Stimulated activated memory B cell treated with anti-CD40 and anti-IgM and Interleukin-4, amounts not matched to agents 10 μg/mL and 1 μg/mL and 100 μg/mL, for 72 hours (primary cell): Measurements from ENCODE around the gene QRSL1.
"Not testable (repeated sequence)": the region's sequence is repeated elsewhere in the genome, so short reads cannot be mapped to it uniquely, and the experiment has no call there.

ENCODE experiments used
- ATAC-seq: fragments of 150-1000 bp; cut with Tn5 transposase; 2 replicates; pipeline ENCODE4 v1.10.0; 2021
- H3K27ac Mint-ChIP-seq: one replicate; pipeline ENCODE4 v1.8.0; 2022; ENCODE audit warnings: mild to moderate bottlenecking, mixed read lengths
- H3K27me3 Mint-ChIP-seq: one replicate; pipeline ENCODE4 v1.8.0; 2022; ENCODE audit warnings: mixed read lengths
- H3K36me3 Mint-ChIP-seq: one replicate; pipeline ENCODE4 v1.8.0; 2022; ENCODE audit warnings: mixed read lengths
- H3K4me1 Mint-ChIP-seq: one replicate; pipeline ENCODE4 v1.8.0; 2022; ENCODE audit warnings: mixed read lengths
- H3K4me3 Mint-ChIP-seq: one replicate; pipeline ENCODE4 v1.8.0; 2022; ENCODE audit warnings: mild to moderate bottlenecking, moderate library complexity, mixed read lengths
- H3K9me3 Mint-ChIP-seq: one replicate; pipeline ENCODE4 v1.8.0; 2022; ENCODE audit warnings: mixed read lengths

QRSL1 gene

GRCh38 chr6:106617302-106617701 is 12.1 kb upstream of the QRSL1 start:
- Mint-ChIP-seq H3K27ac (peak overlapping the region; percentile 46), H3K36me3 (peaks cover 25% of the 10 kb centered on the region), H3K9me3 (peaks cover 3% of the 10 kb centered on the region), H3K27me3 (no peaks in the 10 kb centered on the region), H3K4me1 (peaks cover 32% of the 10 kb centered on the region), H3K4me3 (no peak overlapping the region)
- ATAC-seq, result no peak

GRCh38 chr6:106617857-106618256 is 11.5 kb upstream of the QRSL1 start:
- Mint-ChIP-seq H3K36me3 (peaks cover 25% of the 10 kb centered on the region), H3K4me1 (peaks cover 27% of the 10 kb centered on the region), H3K27me3 (no peaks in the 10 kb centered on the region), H3K27ac (peak overlapping the region; percentile 53), H3K9me3 (no peaks in the 10 kb centered on the region), H3K4me3 (no peak overlapping the region)
- ATAC-seq, result no peak

DNA sequence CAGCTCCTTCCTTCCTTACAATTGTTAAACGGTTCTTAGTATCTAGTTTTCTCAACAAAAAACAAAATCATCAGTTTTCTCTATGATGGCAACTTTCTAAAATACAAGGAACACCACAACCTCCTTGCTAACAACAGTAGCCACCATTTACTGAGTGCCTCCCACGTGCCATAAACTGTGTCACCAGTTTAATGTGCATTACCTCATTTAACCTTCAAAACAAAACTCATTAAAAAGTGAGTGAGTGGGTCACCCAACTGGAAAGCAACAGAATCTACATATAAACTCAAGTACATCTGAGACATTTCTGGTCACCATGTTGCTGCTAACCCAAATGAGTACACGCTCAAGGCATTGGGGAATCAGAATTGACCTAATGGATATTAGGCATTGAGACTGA is 11.1 kb upstream of the QRSL1 start:
- Mint-ChIP-seq H3K9me3 (peaks cover 3% of the 10 kb centered on the region), H3K27ac (peak overlapping the region; percentile 53), H3K27me3 (no peaks in the 10 kb centered on the region), H3K36me3 (peaks cover 28% of the 10 kb centered on the region), H3K4me3 (no peak overlapping the region), H3K4me1 (peaks cover 22% of the 10 kb centered on the region)
- no peak for ATAC-seq

DNA sequence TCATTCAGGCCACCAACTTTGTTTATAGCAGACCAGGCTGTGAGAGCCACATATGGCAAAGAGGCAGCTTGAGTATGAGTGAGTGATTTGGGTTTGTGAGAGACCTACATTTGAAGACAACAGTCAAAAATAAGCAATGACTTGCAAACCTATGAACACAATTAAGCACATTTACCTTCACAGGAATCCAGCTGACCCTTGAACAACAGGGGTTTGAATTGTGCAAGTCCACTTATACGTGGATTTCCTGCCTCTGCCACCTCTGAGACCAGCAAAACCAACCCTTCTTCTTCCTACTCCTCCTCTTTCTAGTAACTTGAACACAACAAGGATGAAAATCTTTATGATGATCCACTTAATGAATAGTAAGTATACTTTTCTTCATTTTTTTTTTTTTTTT is 10.2 kb upstream of the QRSL1 start:
- ATAC-seq, result no peak
- Mint-ChIP-seq H3K27me3 (no peaks in the 10 kb centered on the region), H3K4me1 (peaks cover 13% of the 10 kb centered on the region), H3K27ac (peak overlapping the region; percentile 53), H3K4me3 (no peak overlapping the region), H3K36me3 (peaks cover 28% of the 10 kb centered on the region), H3K9me3 (peaks cover 3% of the 10 kb centered on the region)

- ATAC-seq, result no peak
- Mint-ChIP-seq H3K4me3 (no peak overlapping the region), H3K36me3 (peaks cover 28% of the 10 kb centered on the region), H3K9me3 (peaks cover 3% of the 10 kb centered on the region), H3K27ac (peak overlapping the region; percentile 23), H3K27me3 (no peaks in the 10 kb centered on the region), H3K4me1 (peaks cover 11% of the 10 kb centered on the region)
Observed at GRCh38 chr6:106620931-106621672, 8.3 kb upstream of the QRSL1 start.

DNA sequence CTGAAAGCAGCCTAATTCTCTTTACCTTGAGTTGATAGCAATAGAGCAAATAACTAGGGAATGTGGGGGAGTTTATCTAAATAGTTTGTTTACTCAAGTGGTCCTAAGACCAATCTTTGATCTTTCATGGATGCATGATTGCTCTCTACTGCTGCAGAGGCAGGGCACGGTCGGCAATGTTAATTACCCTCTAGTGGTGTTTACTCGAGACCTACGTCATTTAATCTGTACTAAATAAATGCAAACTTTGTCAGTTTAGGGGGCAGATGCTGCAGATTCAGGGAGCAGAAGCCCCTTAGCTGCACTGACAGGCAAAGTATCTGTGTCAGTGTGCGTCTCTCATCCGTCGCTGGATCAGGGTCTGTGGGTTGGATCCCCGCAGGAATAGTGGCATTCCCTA is 7.0 kb upstream of the QRSL1 start:
- H3K27me3 Mint-ChIP-seq, result no peaks in the 10 kb centered on the region
- H3K36me3 Mint-ChIP-seq, result peaks cover 28% of the 10 kb centered on the region
- H3K4me1 Mint-ChIP-seq, result peaks cover 21% of the 10 kb centered on the region
- H3K4me3 Mint-ChIP-seq, result no peak overlapping the region
- peaks cover 3% of the 10 kb centered on the region for H3K9me3 Mint-ChIP-seq
- ATAC-seq, result no peak
- no peak overlapping the region for H3K27ac Mint-ChIP-seq

DNA sequence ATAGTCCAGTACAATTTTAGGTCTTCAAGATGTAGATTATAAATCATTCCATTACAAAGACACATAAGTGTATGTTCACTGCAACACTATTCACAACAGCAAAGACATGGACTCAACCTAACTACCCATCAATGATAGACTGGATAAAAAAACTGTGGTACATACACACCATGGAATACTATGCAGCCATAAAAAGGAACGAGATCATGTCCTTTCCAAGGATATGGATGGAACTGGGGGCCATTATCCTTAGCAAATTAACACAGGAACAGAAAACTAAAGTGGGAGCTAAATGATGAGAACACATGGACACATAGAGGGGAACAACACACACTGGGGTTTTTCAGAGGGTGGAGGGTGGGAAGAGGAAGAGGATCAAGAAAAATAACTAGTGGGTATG is 6.3 kb upstream of the QRSL1 start:
- Mint-ChIP-seq H3K27ac (no peak overlapping the region), H3K27me3 (no peaks in the 10 kb centered on the region), H3K4me3 (no peak overlapping the region), H3K4me1 (peaks cover 21% of the 10 kb centered on the region), H3K9me3 (peaks cover 3% of the 10 kb centered on the region), H3K36me3 (peaks cover 27% of the 10 kb centered on the region)
- ATAC-seq, result no peak

DNA sequence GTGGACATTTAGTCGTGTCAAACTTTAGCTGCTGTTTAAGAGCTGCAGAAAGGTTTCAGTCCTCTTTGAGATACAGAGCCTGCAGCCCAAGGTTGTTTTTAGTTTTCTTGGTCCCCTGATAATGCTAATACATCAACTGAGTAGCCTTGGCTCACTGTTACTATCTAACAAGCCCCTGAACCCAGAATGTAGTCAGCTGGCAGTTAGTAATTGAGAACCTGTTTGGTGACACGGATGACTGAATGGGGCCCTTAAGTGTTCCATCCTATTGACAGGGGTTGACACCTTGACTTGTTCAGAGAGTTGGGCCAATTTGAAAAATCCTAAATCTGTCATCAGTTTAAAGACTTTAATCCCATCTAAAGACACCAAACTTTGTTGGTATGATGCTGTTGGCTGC is 2.9 kb upstream of the QRSL1 start:
- H3K36me3 Mint-ChIP-seq, result peaks cover 15% of the 10 kb centered on the region
- peaks cover 34% of the 10 kb centered on the region for H3K4me1 Mint-ChIP-seq
- ATAC-seq, result no peak
- no peak overlapping the region for H3K4me3 Mint-ChIP-seq
- no peaks in the 10 kb centered on the region for H3K27me3 Mint-ChIP-seq
- H3K9me3 Mint-ChIP-seq, result peaks cover 3% of the 10 kb centered on the region
- peak overlapping the region; percentile 61 for H3K27ac Mint-ChIP-seq

DNA sequence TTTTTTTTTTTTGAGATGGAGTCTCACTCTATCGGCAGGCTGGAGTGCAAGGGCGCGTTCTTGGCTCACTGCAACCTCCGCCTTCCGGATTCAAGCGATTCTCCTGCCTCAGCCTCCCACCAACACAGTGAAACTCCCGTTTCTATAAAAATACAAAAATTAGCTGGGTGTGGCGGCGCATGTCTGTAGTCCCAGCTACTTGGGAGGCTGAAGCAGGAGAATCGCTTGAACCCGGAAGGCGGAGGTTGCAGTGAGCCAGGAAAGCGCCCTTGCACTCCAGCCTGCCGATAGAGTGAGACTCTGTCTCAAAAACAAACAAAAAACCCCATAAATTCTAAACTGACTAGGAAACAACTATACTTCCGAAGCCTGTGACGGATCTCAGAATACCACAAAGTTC is 1.6 kb upstream of the QRSL1 start:
- ATAC-seq, H3K27me3 Mint-ChIP-seq, H3K36me3 Mint-ChIP-seq, H3K9me3 Mint-ChIP-seq: not testable (repeated sequence)
- peaks cover 43% of the 10 kb centered on the region for H3K4me1 Mint-ChIP-seq
- peak overlapping the region; percentile 98 for H3K4me3 Mint-ChIP-seq
- H3K27ac Mint-ChIP-seq, result peak overlapping the region; percentile 99

DNA sequence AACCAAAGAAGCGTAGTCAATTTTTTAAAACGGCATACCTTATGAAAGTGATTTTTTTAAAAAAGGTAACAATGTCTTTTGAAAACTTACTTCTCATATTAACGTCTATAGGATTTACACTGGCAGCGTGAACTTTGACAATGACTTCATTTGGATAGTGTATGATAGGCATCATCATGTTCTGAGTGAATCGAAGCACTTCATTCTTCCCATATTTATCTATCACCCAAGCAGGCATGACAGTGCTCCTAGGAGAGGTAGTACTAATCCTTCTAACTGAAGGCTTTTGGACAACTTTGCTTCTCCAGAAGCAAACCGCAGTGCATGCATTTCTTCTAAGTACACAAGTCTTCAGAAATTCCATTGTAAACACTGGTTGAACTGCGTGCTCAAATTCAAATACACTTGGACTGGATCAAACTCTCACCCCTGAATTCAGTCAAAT is 698 bp upstream of the QRSL1 start:
- Mint-ChIP-seq H3K4me3 (peak overlapping the region; percentile 98), H3K27ac (peak overlapping the region; percentile 99), H3K9me3 (no peaks in the 10 kb centered on the region), H3K4me1 (peaks cover 51% of the 10 kb centered on the region), H3K27me3 (no peaks in the 10 kb centered on the region), H3K36me3 (peaks cover 6% of the 10 kb centered on the region)
- no peak for ATAC-seq

DNA sequence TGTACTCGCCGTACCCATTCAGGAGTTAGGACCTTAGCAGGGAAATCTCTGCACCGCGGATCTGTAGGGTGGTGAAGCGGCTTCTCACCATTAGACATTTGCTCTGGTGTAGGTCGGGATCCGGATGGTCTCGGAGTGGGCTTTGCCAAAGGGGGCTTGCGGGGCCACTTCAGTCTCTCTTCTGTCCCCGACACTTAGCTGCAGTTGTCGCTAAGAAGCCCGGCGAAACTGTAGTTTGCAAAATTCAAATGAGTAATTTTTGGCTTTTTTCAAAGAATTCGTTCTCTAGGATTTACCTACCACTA is 433 bp downstream of the QRSL1 start:
- H3K4me1 Mint-ChIP-seq, result peaks cover 61% of the 10 kb centered on the region
- no peaks in the 10 kb centered on the region for H3K9me3 Mint-ChIP-seq
- H3K27ac Mint-ChIP-seq, result peak overlapping the region; percentile 99
- H3K36me3 Mint-ChIP-seq, result peaks cover 16% of the 10 kb centered on the region
- H3K27me3 Mint-ChIP-seq, result no peaks in the 10 kb centered on the region
- peak overlapping the region; percentile 98 for H3K4me3 Mint-ChIP-seq
- no peak for ATAC-seq

- H3K4me3 Mint-ChIP-seq, result peak overlapping the region; percentile 98
- H3K9me3 Mint-ChIP-seq, result no peaks in the 10 kb centered on the region
- peak overlapping the region; percentile 99 for H3K27ac Mint-ChIP-seq
- peaks cover 21% of the 10 kb centered on the region for H3K36me3 Mint-ChIP-seq
- no peaks in the 10 kb centered on the region for H3K27me3 Mint-ChIP-seq
- H3K4me1 Mint-ChIP-seq, result peaks cover 61% of the 10 kb centered on the region
- no peak for ATAC-seq
Observed at GRCh38 chr6:106630366-106630765, 988 bp downstream of the QRSL1 start.

DNA sequence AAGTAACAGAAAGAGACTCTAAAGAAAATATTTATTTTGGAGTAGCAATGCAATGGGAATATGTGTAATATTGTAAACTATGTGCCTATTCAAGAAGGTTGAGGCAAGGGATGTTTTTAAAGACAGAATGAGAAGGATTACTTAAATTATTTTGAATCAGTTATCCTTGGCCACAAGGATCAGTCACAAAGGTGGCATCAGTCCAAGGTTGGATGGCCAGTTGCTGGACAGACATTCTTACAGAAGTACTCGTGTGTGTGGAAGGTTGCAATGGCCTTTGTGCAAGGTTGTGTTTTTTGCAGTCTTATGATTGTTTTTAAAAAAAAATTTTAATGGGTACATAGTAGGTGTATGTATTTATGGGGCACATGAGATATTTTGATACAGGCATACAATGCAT is 2.0 kb downstream of the QRSL1 start:
- ATAC-seq, result no peak
- H3K4me3 Mint-ChIP-seq, result peak overlapping the region; percentile 2
- peaks cover 54% of the 10 kb centered on the region for H3K4me1 Mint-ChIP-seq
- H3K36me3 Mint-ChIP-seq, result peaks cover 21% of the 10 kb centered on the region
- no peaks in the 10 kb centered on the region for H3K27me3 Mint-ChIP-seq
- H3K9me3 Mint-ChIP-seq, result no peaks in the 10 kb centered on the region
- no peak overlapping the region for H3K27ac Mint-ChIP-seq

DNA sequence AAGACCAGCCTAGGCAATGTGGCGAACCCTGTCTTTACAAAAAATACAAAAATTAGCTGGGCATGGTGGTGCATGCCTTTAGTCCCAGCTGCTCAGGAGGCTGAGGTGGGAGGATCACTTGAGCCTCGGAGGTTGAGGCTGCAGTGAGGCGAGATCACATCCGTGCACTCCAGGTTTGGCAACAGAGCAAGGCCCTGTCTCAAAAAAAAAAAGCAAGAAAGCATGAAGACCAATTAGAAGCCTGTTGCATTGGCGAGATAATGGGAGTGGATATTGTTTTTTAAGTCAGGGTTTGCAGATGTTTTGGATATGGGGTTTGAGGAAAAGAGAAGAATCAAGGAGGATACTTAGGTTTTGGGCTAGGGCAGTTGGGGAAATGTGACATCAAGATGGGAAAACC is 5.2 kb downstream of the QRSL1 start:
- Mint-ChIP-seq H3K4me3 (no peak overlapping the region), H3K4me1 (peaks cover 67% of the 10 kb centered on the region), H3K36me3 (peaks cover 25% of the 10 kb centered on the region), H3K27me3 (no peaks in the 10 kb centered on the region), H3K9me3 (no peaks in the 10 kb centered on the region), H3K27ac (peak overlapping the region; percentile 68)
- no peak for ATAC-seq

- Mint-ChIP-seq H3K36me3 (peaks cover 34% of the 10 kb centered on the region), H3K9me3 (no peaks in the 10 kb centered on the region), H3K27me3 (no peaks in the 10 kb centered on the region), H3K27ac (peak overlapping the region; percentile 78), H3K4me1 (peaks cover 61% of the 10 kb centered on the region), H3K4me3 (peak overlapping the region; percentile 58)
- peak; percentile 62 for ATAC-seq
Observed at GRCh38 chr6:106637051-106637716, 7.8 kb downstream of the QRSL1 start.

- peak; percentile 94 for ATAC-seq
- Mint-ChIP-seq H3K36me3 (peaks cover 37% of the 10 kb centered on the region), H3K27ac (peak overlapping the region; percentile 78), H3K4me3 (peak overlapping the region; percentile 58), H3K4me1 (peaks cover 57% of the 10 kb centered on the region), H3K9me3 (no peaks in the 10 kb centered on the region), H3K27me3 (no peaks in the 10 kb centered on the region)
Observed at GRCh38 chr6:106637717-106638341, 8.5 kb downstream of the QRSL1 start.
